GM18868 (cell line): ENCODE data around the gene EP300.
"Not testable (repeated sequence)": the region's sequence is repeated elsewhere in the genome, so short reads cannot be mapped to it uniquely, and the experiment has no call there.

ENCODE experiments used
- ATAC-seq: cut with Tn5 transposase; IDR thresholded peaks from one replicate; pipeline ENCODE4 v1.9.1; 2021; ENCODE audit warnings: mild to moderate bottlenecking, moderate library complexity; ENCODE audit not compliant: unreplicated experiment

Gene EP300

DNA sequence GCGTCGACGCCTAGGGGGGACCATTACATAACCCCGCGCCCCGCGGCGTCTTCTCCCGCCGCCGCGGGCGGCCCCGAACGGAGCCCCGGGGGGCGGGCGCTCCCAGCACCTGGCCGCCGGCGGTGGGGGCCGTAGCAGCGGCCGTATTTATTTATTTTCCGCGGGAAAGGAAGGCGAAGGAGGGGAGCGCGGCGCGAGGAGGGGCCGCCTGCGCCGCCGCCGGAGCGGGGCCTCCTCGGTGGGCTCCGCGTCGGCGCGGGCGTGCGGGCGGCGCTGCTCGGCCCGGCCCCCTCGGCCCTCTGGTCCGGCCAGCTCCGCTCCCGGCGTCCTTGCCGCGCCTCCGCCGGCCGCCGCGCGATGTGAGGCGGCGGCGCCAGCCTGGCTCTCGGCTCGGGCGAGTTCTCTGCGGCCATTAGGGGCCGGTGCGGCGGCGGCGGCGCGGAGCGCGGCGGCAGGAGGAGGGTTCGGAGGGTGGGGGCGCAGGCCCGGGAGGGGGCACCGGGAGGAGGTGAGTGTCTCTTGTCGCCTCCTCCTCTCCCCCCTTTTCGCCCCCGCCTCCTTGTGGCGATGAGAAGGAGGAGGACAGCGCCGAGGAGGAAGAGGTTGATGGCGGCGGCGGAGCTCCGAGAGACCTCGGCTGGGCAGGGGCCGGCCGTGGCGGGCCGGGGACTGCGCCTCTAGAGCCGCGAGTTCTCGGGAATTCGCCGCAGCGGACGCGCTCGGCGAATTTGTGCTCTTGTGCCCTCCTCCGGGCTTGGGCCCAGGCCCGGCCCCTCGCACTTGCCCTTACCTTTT lies at the start of gene EP300:
TSS of gene EP300 (plus strand) at position 570 of the 795 bp plus-strand sequence. CDS start 413 bp downstream, outside the sequence.
- ATAC-seq: peak; percentile 46

GRCh38 chr22:41043722-41044121 lies 48.7 kb upstream of the EP300 start:
- ATAC-seq: no peak

- not testable (repeated sequence) for ATAC-seq
These were observed 46.8 kb upstream of the EP300 start for GRCh38 chr22:41045575-41045974.

DNA sequence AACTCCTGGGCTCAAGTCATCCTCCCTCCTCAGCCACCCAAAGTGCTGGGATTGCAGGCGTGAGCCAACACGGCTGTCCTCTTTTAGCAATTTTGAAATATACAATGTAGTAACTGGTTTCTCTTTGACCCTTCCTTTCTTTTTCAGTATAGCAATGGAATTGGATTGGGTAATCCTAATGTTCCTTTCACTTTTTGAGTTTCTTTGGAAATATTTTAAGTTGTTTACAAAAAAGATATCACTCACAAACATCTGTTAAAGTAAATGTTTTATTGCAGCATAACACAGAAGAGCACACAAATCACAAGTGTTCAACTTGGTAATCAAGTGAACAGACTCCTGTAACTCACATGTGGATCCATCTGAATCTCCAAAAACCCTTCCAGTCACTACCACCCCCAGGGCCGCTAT lies 44.6 kb upstream of the EP300 start:
- no peak for ATAC-seq

- not testable (repeated sequence) for ATAC-seq
These were observed 44.0 kb upstream of the EP300 start for GRCh38 chr22:41048345-41048744.

GRCh38 chr22:41048791-41049717 lies 43.3 kb upstream of the EP300 start:
- no peak for ATAC-seq

DNA sequence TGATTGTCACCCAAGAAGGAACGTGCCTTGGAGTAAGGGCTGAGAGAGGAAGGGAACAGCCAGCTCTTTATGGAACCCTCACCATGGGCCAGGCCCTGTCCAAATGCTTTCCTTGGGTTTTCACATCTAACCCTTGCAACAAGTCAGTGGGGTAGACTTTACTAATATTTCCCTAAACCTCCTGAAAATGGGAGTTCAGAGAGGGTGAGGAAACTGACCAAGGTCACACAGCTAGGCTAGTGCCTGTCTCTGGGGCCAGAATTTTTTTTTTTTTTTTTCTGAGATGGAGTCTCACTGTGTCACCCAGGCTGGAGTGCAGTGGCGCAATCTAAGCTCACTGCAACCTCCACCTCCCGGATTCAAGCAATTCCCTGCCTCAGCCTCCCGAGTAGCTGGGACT lies 42.6 kb upstream of the EP300 start:
- ATAC-seq: not testable (repeated sequence)

- ATAC-seq: no peak
These were observed 41.5 kb upstream of the EP300 start for GRCh38 chr22:41050883-41051282.

- ATAC-seq: no peak
These were observed 39.5 kb upstream of the EP300 start for GRCh38 chr22:41052661-41053490.

GRCh38 chr22:41057076-41057475 lies 35.3 kb upstream of the EP300 start:
- no peak for ATAC-seq

- ATAC-seq: no peak
These were observed 30.2 kb upstream of the EP300 start for GRCh38 chr22:41062146-41062545.

- ATAC-seq: not testable (repeated sequence)
These were observed 28.1 kb upstream of the EP300 start for GRCh38 chr22:41064326-41064725.

DNA sequence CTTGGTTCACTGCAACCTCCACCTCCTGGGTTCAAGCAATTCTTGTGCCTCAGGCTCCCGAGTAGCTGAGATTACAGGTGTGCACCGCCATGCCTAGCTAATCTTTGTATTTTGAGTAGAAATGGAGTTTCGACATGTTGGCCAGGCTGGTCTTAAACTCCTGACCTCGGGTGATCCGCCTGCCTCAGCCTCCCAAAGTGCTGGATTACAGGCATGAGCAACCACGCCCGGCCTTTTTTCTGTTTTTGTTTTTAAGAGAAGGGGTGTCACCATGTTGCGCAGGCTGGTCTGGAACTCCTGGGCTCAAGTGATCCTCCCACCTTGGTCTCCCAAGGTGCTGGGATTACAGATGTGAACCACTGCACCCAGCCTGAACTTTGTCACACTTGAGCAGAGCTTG lies 26.1 kb upstream of the EP300 start:
- ATAC-seq: not testable (repeated sequence)

DNA sequence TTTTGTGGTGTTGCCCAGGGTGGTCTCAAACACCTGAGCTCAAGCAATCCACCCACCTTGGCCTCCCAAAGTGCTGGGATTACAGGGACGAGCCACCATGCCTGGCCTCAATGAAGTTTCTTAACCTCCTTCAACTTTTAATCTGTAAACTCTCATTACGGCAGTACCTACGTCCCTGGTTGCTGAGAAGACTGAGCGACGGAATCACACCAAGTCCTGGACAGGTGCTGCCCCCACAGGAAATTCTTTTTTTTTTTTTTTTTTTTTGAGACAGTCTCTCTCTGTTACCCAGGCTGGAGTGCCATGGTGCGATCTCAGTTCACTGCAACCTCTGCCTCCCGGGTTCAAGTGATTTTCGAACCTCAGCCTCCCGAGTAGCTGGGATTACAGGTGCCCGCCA lies 24.4 kb upstream of the EP300 start:
- ATAC-seq: not testable (repeated sequence)

GRCh38 chr22:41070665-41071331 lies 21.6 kb upstream of the EP300 start:
- ATAC-seq: no peak

- no peak for ATAC-seq
These were observed 18.3 kb upstream of the EP300 start for GRCh38 chr22:41074061-41074460.

GRCh38 chr22:41074466-41074865 lies 17.9 kb upstream of the EP300 start:
- no peak for ATAC-seq

DNA sequence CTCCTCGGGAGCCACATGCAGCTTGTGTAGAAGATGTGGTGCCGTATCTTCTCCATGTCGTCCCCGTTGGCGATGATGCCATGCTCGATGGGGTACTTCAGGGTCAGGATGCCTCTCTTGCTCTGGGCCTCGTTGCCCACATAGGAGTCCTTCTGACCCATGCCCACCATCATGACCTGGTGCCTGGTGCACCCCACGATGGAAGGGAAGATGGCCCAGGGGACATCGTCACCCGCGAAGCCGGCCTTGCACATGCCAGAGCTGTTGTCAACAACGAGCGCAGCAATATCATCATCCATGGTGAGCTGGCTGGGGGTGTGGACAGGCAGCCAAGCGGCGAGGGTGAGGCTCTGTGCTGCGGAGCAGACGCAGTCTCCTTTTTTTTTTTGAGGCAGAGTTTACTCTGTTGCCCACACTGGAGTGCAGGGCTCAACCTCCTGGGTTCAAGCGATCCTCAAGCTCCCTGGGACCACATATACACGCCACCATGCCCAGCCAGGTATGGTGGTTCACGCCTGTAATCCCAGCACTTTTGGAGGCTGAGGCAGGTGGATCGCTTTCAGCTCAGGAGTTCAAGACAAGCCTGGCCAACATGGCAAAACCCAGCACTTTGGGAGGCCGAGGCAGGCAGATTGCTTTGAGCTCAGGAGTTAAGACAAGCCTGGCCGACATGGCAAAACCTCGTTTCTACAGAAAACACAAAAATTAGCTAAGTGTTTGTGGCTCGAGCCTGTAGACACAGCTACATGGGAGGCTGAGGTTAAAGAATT lies 17.3 kb upstream of the EP300 start:
- ATAC-seq: no peak

GRCh38 chr22:41075946-41076345 lies 16.4 kb upstream of the EP300 start:
- no peak for ATAC-seq

- ATAC-seq: no peak
These were observed 15.5 kb upstream of the EP300 start for GRCh38 chr22:41076857-41077256.
